Astrocyte (in vitro differentiated cells and primary cell): Measurements from ENCODE around the gene HSD17B8. TPM values are rescaled to one million over a fixed set of nuclear protein-coding genes. Genes with fewer than 3 reads are reported as not detected.

Experiments used
- DNase-seq: peaks from one replicate; pipeline ENCODE4 v3.0.0-alpha.2; 2010; ENCODE audit warnings: low read depth
- FAIRE-seq: peaks from 2 replicates; lab custom pipeline; 2011; peaks lifted over from hg19 to GRCh38; lab: Jason Lieb, UNC
- H2AFZ ChIP-seq: 2 replicates; pipeline ENCODE4 v1.6.0; 2012; ENCODE audit warnings: low read depth, low read length, inconsistent platforms
- H3K27ac ChIP-seq: 2 replicates; pipeline ENCODE4 v1.5.1; 2011; ENCODE audit warnings: low read depth, low read length, inconsistent platforms
- H3K27me3 ChIP-seq: 2 replicates; pipeline ENCODE4 v1.6.0; 2011; ENCODE audit warnings: low read length, inconsistent platforms; ENCODE audit not compliant: insufficient read depth
- H3K36me3 ChIP-seq: 2 replicates; pipeline ENCODE4 v1.5.1; 2011; ENCODE audit warnings: low read length, inconsistent platforms; ENCODE audit not compliant: insufficient read depth
- H3K4me1 ChIP-seq: 2 replicates; pipeline ENCODE4 v1.5.1; 2011; ENCODE audit warnings: low read length, inconsistent platforms; ENCODE audit not compliant: insufficient read depth
- H3K4me2 ChIP-seq: 2 replicates; pipeline ENCODE4 v1.6.0; 2012; ENCODE audit warnings: low read length, inconsistent platforms
- H3K4me3 ChIP-seq: 2 replicates; pipeline ENCODE4 v1.5.1; 2011; ENCODE audit warnings: low read depth, mild to moderate bottlenecking, low read length, inconsistent platforms; ENCODE audit not compliant: insufficient read depth
- H3K79me2 ChIP-seq: 2 replicates; pipeline ENCODE4 v1.6.0; 2012; ENCODE audit warnings: mild to moderate bottlenecking, low read length, inconsistent platforms; ENCODE audit not compliant: insufficient read depth
- H3K9ac ChIP-seq: 2 replicates; pipeline ENCODE4 v1.6.0; 2012; ENCODE audit warnings: mild to moderate bottlenecking, low read length, inconsistent platforms
- H3K9me3 ChIP-seq: 2 replicates; pipeline ENCODE4 v1.5.1; 2012; ENCODE audit warnings: low read depth, mild to moderate bottlenecking, low read length, inconsistent platforms; ENCODE audit not compliant: insufficient read depth
- H4K20me1 ChIP-seq: 2 replicates; pipeline ENCODE4 v1.6.0; 2012; ENCODE audit warnings: low read length, inconsistent platforms; ENCODE audit not compliant: insufficient read depth
- H3K27ac Mint-ChIP-seq: one replicate; pipeline ENCODE4 v1.8.0; 2021; ENCODE audit warnings: mild to moderate bottlenecking, mixed read lengths; ENCODE audit not compliant: unreplicated experiment
- H3K27me3 Mint-ChIP-seq: one replicate; pipeline ENCODE4 v1.8.0; 2021; ENCODE audit warnings: low read depth, mixed read lengths; ENCODE audit not compliant: unreplicated experiment
- H3K36me3 Mint-ChIP-seq: one replicate; pipeline ENCODE4 v1.8.0; 2021; ENCODE audit warnings: low read depth, mixed read lengths; ENCODE audit not compliant: unreplicated experiment
- H3K4me1 Mint-ChIP-seq: one replicate; pipeline ENCODE4 v1.8.0; 2021; ENCODE audit warnings: low read depth, mixed read lengths; ENCODE audit not compliant: unreplicated experiment
- H3K4me3 Mint-ChIP-seq: one replicate; pipeline ENCODE4 v1.8.0; 2021; ENCODE audit warnings: mild to moderate bottlenecking, moderate library complexity, mixed read lengths; ENCODE audit not compliant: unreplicated experiment
- H3K9me3 Mint-ChIP-seq: one replicate; pipeline ENCODE4 v1.8.0; 2021; ENCODE audit warnings: mild to moderate bottlenecking, mixed read lengths; ENCODE audit not compliant: unreplicated experiment
- EZH2 ChIP-seq: IDR thresholded peaks from 2 replicates; pipeline ENCODE4 v1.6.1; 2012; ENCODE audit warnings: mild to moderate bottlenecking, low read length, inconsistent platforms; ENCODE audit not compliant: insufficient read depth
- total RNA-seq: library from RNA; stranded (reverse); gene quantifications from 2 replicates; pipeline ENCODE4 v1.2.1, GENCODE V29; 2021
- TF ChIP-seq, protein P1 (sequence below): IDR thresholded peaks from 2 replicates; pipeline ENCODE4 v1.5.1; 2011; ENCODE audit warnings: low read depth, mild to moderate bottlenecking, inconsistent platforms, low read length, moderate library complexity; ENCODE audit not compliant: insufficient read depth

The HSD17B8 gene
- total RNA-seq, 1 donor from 2014 or later: 2.1 TPM

DNA sequence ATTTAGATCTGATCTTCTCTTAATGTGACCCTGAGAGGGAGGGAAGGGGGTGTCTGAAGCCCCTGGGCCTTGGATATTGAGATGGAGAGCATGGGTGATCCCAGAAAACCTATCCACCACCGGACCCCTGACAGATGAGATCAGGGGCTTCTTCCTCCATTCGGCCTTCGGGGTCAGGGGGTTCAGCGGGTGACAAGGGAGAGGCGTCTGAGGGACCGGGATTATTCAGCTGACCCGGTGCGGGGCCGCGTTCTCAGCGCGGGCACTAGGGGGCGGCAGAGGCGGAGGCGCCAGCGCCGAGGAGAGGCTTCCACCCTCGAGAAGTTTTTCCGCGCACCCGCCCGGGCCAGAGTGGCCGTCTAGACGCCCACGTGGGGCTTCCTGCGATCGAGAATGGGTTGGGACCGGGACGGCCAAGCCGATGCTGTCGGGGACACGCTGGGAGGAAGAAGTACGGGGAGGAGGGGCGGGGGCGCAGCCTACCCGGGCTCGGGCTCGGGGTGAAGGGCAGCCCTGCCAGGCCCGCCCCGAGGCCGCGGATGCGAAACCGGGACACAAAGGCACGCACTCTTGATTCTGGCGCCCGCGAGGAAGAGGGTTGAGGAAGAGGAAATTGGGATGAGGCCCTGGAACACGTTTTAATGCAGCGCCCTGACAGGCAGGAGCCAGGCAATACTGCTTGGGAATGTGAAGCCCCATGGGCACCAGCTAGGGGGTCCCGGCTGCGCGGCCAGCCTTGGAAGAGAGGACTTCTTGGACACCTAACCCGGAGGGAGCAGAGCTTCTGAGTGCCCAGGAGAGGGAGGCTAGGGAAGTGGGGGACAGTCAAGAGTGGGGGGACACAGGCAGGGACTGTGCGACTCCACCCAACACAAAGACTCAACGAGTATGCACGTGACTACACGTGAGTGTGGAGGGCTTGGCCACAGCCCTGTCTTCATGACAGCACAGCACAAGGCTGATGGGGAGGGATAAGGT, 42.8 kb upstream of the HSD17B8 start:
- Histone ChIP-seq H3K79me2 (no peaks in the 10 kb centered on the region), H3K9ac (peak overlapping the region; percentile 70), H3K36me3 (no peaks in the 10 kb centered on the region), H3K4me3 (peak overlapping the region; percentile 52), H3K27ac (no peak overlapping the region), H2AFZ (peak overlapping the region; percentile 82), H4K20me1 (no peaks in the 10 kb centered on the region), H3K4me1 (peaks cover 16% of the 10 kb centered on the region), H3K4me2 (peak overlapping the region; percentile 85), H3K9me3 (no peaks in the 10 kb centered on the region), H3K27me3 (peaks cover 2% of the 10 kb centered on the region)
- peak overlapping the region; percentile 69 for H3K27ac Mint-ChIP-seq
- peaks cover 4% of the 10 kb centered on the region for H3K4me1 Mint-ChIP-seq
- no peak for FAIRE-seq
- H3K4me3 Mint-ChIP-seq: peak overlapping the region; percentile 80
- TF ChIP-seq, protein P1, sequence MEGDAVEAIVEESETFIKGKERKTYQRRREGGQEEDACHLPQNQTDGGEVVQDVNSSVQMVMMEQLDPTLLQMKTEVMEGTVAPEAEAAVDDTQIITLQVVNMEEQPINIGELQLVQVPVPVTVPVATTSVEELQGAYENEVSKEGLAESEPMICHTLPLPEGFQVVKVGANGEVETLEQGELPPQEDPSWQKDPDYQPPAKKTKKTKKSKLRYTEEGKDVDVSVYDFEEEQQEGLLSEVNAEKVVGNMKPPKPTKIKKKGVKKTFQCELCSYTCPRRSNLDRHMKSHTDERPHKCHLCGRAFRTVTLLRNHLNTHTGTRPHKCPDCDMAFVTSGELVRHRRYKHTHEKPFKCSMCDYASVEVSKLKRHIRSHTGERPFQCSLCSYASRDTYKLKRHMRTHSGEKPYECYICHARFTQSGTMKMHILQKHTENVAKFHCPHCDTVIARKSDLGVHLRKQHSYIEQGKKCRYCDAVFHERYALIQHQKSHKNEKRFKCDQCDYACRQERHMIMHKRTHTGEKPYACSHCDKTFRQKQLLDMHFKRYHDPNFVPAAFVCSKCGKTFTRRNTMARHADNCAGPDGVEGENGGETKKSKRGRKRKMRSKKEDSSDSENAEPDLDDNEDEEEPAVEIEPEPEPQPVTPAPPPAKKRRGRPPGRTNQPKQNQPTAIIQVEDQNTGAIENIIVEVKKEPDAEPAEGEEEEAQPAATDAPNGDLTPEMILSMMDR: peak; percentile 71
- no peak for TF ChIP-seq EZH2
- peaks cover 3% of the 10 kb centered on the region for H3K9me3 Mint-ChIP-seq
- peak; percentile 18 for DNase-seq
- no peaks in the 10 kb centered on the region for H3K36me3 Mint-ChIP-seq
- peaks cover 38% of the 10 kb centered on the region for H3K27me3 Mint-ChIP-seq

DNA sequence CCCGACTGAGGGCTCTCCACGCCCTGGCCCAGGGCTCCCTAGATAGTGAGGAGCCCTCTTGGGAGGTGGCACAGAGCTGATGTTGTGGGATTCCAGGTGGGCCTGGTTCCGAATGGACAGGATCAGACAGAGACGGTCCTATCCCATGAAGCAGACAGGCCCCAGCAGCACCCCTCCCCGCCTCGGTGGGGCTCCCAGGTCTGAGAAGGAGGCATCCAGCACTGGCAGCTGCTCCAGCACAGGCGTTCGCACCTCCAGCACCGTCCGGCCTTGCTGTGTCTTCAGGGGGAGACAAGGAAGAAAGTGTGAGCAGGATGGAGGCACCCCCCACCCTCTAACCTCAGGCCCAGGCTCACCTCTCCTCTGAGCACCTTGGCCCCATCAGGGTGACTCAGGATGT, 40.9 kb upstream of the HSD17B8 start:
- peaks cover 16% of the 10 kb centered on the region for H3K4me1 ChIP-seq
- no peaks in the 10 kb centered on the region for H3K36me3 Mint-ChIP-seq
- no peaks in the 10 kb centered on the region for H3K27me3 ChIP-seq
- no peak overlapping the region for H3K9ac ChIP-seq
- H3K27ac Mint-ChIP-seq: no peak overlapping the region
- peaks cover 41% of the 10 kb centered on the region for H3K27me3 Mint-ChIP-seq
- H2AFZ ChIP-seq: no peak overlapping the region
- FAIRE-seq (no peak), DNase-seq (no peak)
- H3K9me3 ChIP-seq: no peaks in the 10 kb centered on the region
- no peak for TF ChIP-seq EZH2
- TF ChIP-seq, protein P1: no peak
- no peak overlapping the region for H3K27ac ChIP-seq
- no peak overlapping the region for H3K4me2 ChIP-seq
- H3K9me3 Mint-ChIP-seq: peaks cover 3% of the 10 kb centered on the region
- H3K4me3 Mint-ChIP-seq: no peak overlapping the region
- no peak overlapping the region for H3K4me3 ChIP-seq
- no peaks in the 10 kb centered on the region for H4K20me1 ChIP-seq
- H3K4me1 Mint-ChIP-seq: peaks cover 4% of the 10 kb centered on the region
- H3K79me2 ChIP-seq: no peaks in the 10 kb centered on the region
- no peaks in the 10 kb centered on the region for H3K36me3 ChIP-seq
